ENCODE data around the gene MGAT3.

Gene MGAT3, protein sequence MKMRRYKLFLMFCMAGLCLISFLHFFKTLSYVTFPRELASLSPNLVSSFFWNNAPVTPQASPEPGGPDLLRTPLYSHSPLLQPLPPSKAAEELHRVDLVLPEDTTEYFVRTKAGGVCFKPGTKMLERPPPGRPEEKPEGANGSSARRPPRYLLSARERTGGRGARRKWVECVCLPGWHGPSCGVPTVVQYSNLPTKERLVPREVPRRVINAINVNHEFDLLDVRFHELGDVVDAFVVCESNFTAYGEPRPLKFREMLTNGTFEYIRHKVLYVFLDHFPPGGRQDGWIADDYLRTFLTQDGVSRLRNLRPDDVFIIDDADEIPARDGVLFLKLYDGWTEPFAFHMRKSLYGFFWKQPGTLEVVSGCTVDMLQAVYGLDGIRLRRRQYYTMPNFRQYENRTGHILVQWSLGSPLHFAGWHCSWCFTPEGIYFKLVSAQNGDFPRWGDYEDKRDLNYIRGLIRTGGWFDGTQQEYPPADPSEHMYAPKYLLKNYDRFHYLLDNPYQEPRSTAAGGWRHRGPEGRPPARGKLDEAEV

DNA sequence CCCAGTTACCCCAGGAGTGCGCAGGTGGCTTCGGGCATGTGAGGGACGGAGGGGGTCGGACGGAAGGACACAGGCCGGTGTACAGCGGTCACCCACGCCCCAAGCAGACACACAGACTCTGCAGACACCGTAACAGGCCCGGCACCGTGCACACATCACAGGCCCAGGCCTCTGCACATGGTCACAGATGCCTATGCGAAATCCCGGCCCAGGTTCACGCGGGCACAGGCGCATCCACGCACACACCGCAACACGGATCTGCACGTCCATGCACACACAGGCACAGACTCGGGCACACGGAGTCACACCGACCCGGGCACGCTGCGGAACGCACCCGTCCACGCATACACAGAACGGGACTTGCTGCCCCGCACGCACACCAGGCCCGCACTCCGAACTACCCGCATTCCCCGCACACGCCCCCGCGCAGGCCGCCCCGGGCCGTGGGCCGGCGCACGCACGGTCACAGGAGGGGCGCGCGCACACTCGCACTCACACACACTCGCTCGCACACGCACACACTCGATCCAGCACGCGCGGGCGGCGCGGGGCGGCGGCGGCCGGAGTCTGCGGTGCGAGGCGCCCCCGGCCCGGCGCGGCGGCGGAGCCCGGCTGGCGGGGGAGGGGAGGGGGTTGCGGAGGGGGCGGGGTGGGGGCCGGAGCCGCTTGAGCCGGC is at the start of gene MGAT3:
MGAT3 (plus strand) TSS at position 491 of the 676 bp plus-strand sequence. CDS start 30,336 bp downstream, outside the sequence.
- TF ChIP-seq EZH2 (IDR thresholded peaks at IDR 0.05; ENCODE audit: borderline replicate concordance, low read depth, low read length, severe bottlenecking) (no peak), CTCF (IDR thresholded peaks at IDR 0.05; ENCODE audit: borderline replicate concordance, extremely low read depth, low read length, poor library complexity, severe bottlenecking) (no peak)
- no peak for ATAC-seq (ENCODE audit: insufficient read depth, low read depth)
- peaks cover 3% of the 10 kb centered on the region for H3K27me3 ChIP-seq (ENCODE audit: insufficient read depth, low read length, poor library complexity)
- H3K27ac ChIP-seq (ENCODE audit: low read length): no peak within 1 kb of the TSS
- no peak within 1 kb of the TSS for H3K4me2 ChIP-seq (ENCODE audit: insufficient read depth, low read length)
- H3K4me1 ChIP-seq (ENCODE audit: insufficient read depth, low read length): no peaks in the 10 kb centered on the region
- DNase-seq: no peak
- H3K9me3 ChIP-seq (ENCODE audit: insufficient read depth, low read length, severe bottlenecking): no peaks in the 10 kb centered on the region
- no peak within 1 kb of the TSS for H2AFZ ChIP-seq (ENCODE audit: low read depth, low read length)
- no peaks in the 10 kb centered on the region for H3K36me3 ChIP-seq (ENCODE audit: insufficient read depth, low read length)
- peaks cover 3% of the 10 kb centered on the region; the same call in 1 of the 2 replicates for H4K20me1 ChIP-seq (ENCODE audit: insufficient read depth, low read length)
- H3K4me3 ChIP-seq (ENCODE audit: low read depth in 1 of 2, low read length in 2 of 2): no peak within 1 kb of the TSS
- no peak within 1 kb of the TSS for H3K9ac ChIP-seq (ENCODE audit: low read depth, low read length)
- no peaks in the 10 kb centered on the region for H3K79me2 ChIP-seq (ENCODE audit: insufficient read depth, low read length)

GRCh38 chr22:39408173-39408572 is 48.6 kb upstream of the MGAT3 start:
- Histone ChIP-seq H3K9ac (ENCODE audit: low read depth, low read length) (no peak overlapping the region), H3K9me3 (ENCODE audit: insufficient read depth, low read length, severe bottlenecking) (no peaks in the 10 kb centered on the region), H2AFZ (ENCODE audit: low read depth, low read length) (no peak overlapping the region), H3K27ac (ENCODE audit: low read length) (no peak overlapping the region), H3K4me1 (ENCODE audit: insufficient read depth, low read length) (peaks cover 29% of the 10 kb centered on the region), H3K36me3 (ENCODE audit: insufficient read depth, low read length) (peaks cover 10% of the 10 kb centered on the region; the same call in 1 of the 2 replicates), H3K4me2 (ENCODE audit: insufficient read depth, low read length) (no peak overlapping the region), H3K4me3 (ENCODE audit: low read depth in 1 of 2, low read length in 2 of 2) (no peak overlapping the region), H4K20me1 (ENCODE audit: insufficient read depth, low read length) (peaks cover 32% of the 10 kb centered on the region), H3K79me2 (ENCODE audit: insufficient read depth, low read length) (peaks cover 48% of the 10 kb centered on the region), H3K27me3 (ENCODE audit: insufficient read depth, low read length, poor library complexity) (no peaks in the 10 kb centered on the region)
- TF ChIP-seq EZH2 (IDR thresholded peaks at IDR 0.05; ENCODE audit: borderline replicate concordance, low read depth, low read length, severe bottlenecking) (no peak), CTCF (IDR thresholded peaks at IDR 0.05; ENCODE audit: borderline replicate concordance, extremely low read depth, low read length, poor library complexity, severe bottlenecking) (no peak)
- DNase-seq (no peak), ATAC-seq (ENCODE audit: insufficient read depth, low read depth) (no peak)

GRCh38 chr22:39408807-39409206 is 48.0 kb upstream of the MGAT3 start:
- Histone ChIP-seq H3K9ac (ENCODE audit: low read depth, low read length) (no peak overlapping the region), H3K9me3 (ENCODE audit: insufficient read depth, low read length, severe bottlenecking) (no peaks in the 10 kb centered on the region), H4K20me1 (ENCODE audit: insufficient read depth, low read length) (peaks cover 38% of the 10 kb centered on the region), H3K79me2 (ENCODE audit: insufficient read depth, low read length) (peaks cover 51% of the 10 kb centered on the region), H3K36me3 (ENCODE audit: insufficient read depth, low read length) (peaks cover 10% of the 10 kb centered on the region; the same call in 1 of the 2 replicates), H3K27ac (ENCODE audit: low read length) (no peak overlapping the region), H2AFZ (ENCODE audit: low read depth, low read length) (no peak overlapping the region), H3K4me2 (ENCODE audit: insufficient read depth, low read length) (no peak overlapping the region), H3K27me3 (ENCODE audit: insufficient read depth, low read length, poor library complexity) (no peaks in the 10 kb centered on the region), H3K4me3 (ENCODE audit: low read depth in 1 of 2, low read length in 2 of 2) (no peak overlapping the region), H3K4me1 (ENCODE audit: insufficient read depth, low read length) (peaks cover 35% of the 10 kb centered on the region)
- DNase-seq (no peak), ATAC-seq (ENCODE audit: insufficient read depth, low read depth) (no peak)
- no peak for TF ChIP-seq CTCF (IDR thresholded peaks at IDR 0.05; ENCODE audit: borderline replicate concordance, extremely low read depth, low read length, poor library complexity, severe bottlenecking)

Data from DND-41 (cell line).